Tibial artery (tissue), 4 donors: Measurements from ENCODE around the gene PXDN.
A peak's percentile ranks its signal among the peaks of the same experiment; 100 is the strongest.

Source experiments
- DNase-seq, 2 donors: peaks; one replicate each; pipeline ENCODE4 v3.0.0-alpha.2; 2019
- H3K27ac ChIP-seq, 2 donors: fragments of 200-600 bp; sonication (generic) in 1 of 2; 1 replicate in 1 of 2; 2 replicates in 1 of 2; pipeline ENCODE4 v1.5.1; 2018 to 2019; ENCODE audit warnings: mild to moderate bottlenecking in 1 of 2
- H3K27me3 ChIP-seq, 2 donors: fragments of 200-600 bp; sonication (generic) in 1 of 2; one replicate each; pipeline versions ENCODE4 v1.5.1 to v1.6.0; 2016 to 2019
- H3K36me3 ChIP-seq, 3 donors: fragments of 200-600 bp; sonication (generic) in 2 of 3; one replicate each; pipeline ENCODE4 v1.5.1; 2016 to 2019; ENCODE audit warnings: mild to moderate bottlenecking in 2 of 3
- H3K4me1 ChIP-seq, 4 donors: fragments of 200-600 bp; sonication (generic) in 2 of 4; 1 replicate in 3 of 4; 2 replicates in 1 of 4; pipeline ENCODE4 v1.5.1; 2016 to 2019
- H3K4me3 ChIP-seq, 2 donors: fragments of 200-600 bp; sonication (generic) in 1 of 2; 1 replicate in 1 of 2; 2 replicates in 1 of 2; pipeline ENCODE4 v1.5.1; 2018 to 2019; ENCODE audit warnings: mild to moderate bottlenecking in 2 of 2
- H3K9me3 ChIP-seq, 3 donors: fragments of 200-600 bp; sonication (generic) in 1 of 3; one replicate each; pipeline ENCODE4 v1.5.1; 2016 to 2019
- CTCF ChIP-seq, 2 experiments: fragments of 200-600 bp in 1 of 2; fragments of 450-650 bp in 1 of 2; IDR thresholded peaks; one replicate each; pipeline ENCODE4 v1.5.1; 2017 to 2019; ENCODE audit warnings: antibody characterized with exemption in 2 of 2, mild to moderate bottlenecking in 1 of 2, moderate library complexity in 1 of 2
- intact Hi-C: fragments of 100-400 bp; cut with DNase I; formaldehyde crosslinking; loops from one replicate; pipeline ENCODE4 v1.15.0; 2023; ENCODE audit warnings: low total_unique reads

PXDN gene

GRCh38 chr2:1658394-1659151 is 85.7 kb downstream of the PXDN start:
- no peaks in the 10 kb centered on the region for H3K9me3 ChIP-seq
- DNase-seq = peak in 1 of 2 donors; percentile 18
- H3K27me3 ChIP-seq = no peaks in the 10 kb centered on the region
- H3K4me3 ChIP-seq = no peak overlapping the region
- H3K36me3 ChIP-seq = peaks cover 41 to 55% (median 49%) of the 10 kb centered on the region in 3 donors
- peaks cover 0 to 38% (median 26%) of the 10 kb centered on the region in 4 donors for H3K4me1 ChIP-seq
- intact Hi-C loops = no loop called here
- no peak for TF ChIP-seq CTCF (IDR thresholded peaks at IDR 0.05)
- H3K27ac ChIP-seq = peak overlapping the region; percentile 77 to 78

GRCh38 chr2:1656961-1657841 is 87.1 kb downstream of the PXDN start:
- Histone ChIP-seq H3K4me3 (no peak overlapping the region), H3K4me1 (peaks cover 0 to 52% (median 39%) of the 10 kb centered on the region in 4 donors), H3K27me3 (no peaks in the 10 kb centered on the region), H3K27ac (peak overlapping the region; percentile 77 to 78), H3K36me3 (peaks cover 29 to 42% (median 36%) of the 10 kb centered on the region in 3 donors), H3K9me3 (no peaks in the 10 kb centered on the region)
- peak in 1 of 2 donors; percentile 20 for DNase-seq
- intact Hi-C loops = no loop called here
- TF ChIP-seq CTCF (IDR thresholded peaks at IDR 0.05) = no peak

- H3K9me3 ChIP-seq = no peaks in the 10 kb centered on the region
- peaks cover 0 to 60% (median 47%) of the 10 kb centered on the region in 4 donors for H3K4me1 ChIP-seq
- H3K36me3 ChIP-seq = peaks cover 21 to 34% (median 28%) of the 10 kb centered on the region in 3 donors
- TF ChIP-seq CTCF (IDR thresholded peaks at IDR 0.05) = no peak
- DNase-seq = peak in 1 of 2 donors; percentile 18
- intact Hi-C loops = no loop called here
- no peak overlapping the region for H3K4me3 ChIP-seq
- no peaks in the 10 kb centered on the region for H3K27me3 ChIP-seq
- H3K27ac ChIP-seq = peak overlapping the region; percentile 77 to 78
Measured at GRCh38 chr2:1656326-1656960, 87.9 kb downstream of the PXDN start.

GRCh38 chr2:1655461-1655860 is 88.9 kb downstream of the PXDN start:
- H3K27ac ChIP-seq = peak overlapping the region; percentile 77 to 78
- intact Hi-C loops = no loop called here

More at GRCh38 chr2:1655461-1655860, 88.9 kb downstream of the PXDN start:
- peaks cover 11 to 24% (median 18%) of the 10 kb centered on the region in 3 donors for H3K36me3 ChIP-seq
- H3K9me3 ChIP-seq = no peaks in the 10 kb centered on the region
- TF ChIP-seq CTCF (IDR thresholded peaks at IDR 0.05) = no peak
- DNase-seq = peak in 1 of 2 donors; percentile 15
- H3K4me3 ChIP-seq = no peak overlapping the region
- peaks cover 0 to 70% (median 56%) of the 10 kb centered on the region in 4 donors for H3K4me1 ChIP-seq
- no peaks in the 10 kb centered on the region for H3K27me3 ChIP-seq
